Measurements from ENCODE around the gene NKX1-2. TPM values are rescaled to one million over a fixed set of nuclear protein-coding genes. Genes with fewer than 3 reads are reported as not detected.
A peak's percentile ranks its signal among the peaks of the same experiment; 100 is the strongest.

The NKX1-2 gene
- total RNA-seq, 1 experiment from 2014 or later, result not detected

- no peak for DNase-seq (ENCODE audit: low read depth)
Measured at GRCh38 chr10:124415210-124415609, 34.6 kb downstream of the NKX1-2 start.

DNA sequence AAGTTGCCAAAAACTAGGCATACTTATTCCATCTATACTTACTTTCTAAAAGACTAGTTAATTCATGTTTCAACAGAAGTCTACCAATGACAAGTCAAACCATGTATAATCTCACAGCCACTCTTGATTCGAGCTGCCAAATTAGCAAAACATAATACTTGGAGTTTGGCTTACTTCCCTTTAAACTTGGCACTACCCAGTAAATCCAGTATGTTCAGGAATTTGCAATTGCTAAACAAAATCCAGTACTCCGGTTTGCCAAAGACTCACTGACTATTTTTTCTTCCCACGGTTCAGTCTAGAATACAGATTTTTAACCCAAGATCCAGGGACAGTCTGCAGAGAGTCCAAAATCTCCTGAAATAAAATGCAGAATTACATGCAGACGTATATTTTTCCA is 35.8 kb downstream of the NKX1-2 start:
- no peak for DNase-seq (ENCODE audit: low read depth)

DNA sequence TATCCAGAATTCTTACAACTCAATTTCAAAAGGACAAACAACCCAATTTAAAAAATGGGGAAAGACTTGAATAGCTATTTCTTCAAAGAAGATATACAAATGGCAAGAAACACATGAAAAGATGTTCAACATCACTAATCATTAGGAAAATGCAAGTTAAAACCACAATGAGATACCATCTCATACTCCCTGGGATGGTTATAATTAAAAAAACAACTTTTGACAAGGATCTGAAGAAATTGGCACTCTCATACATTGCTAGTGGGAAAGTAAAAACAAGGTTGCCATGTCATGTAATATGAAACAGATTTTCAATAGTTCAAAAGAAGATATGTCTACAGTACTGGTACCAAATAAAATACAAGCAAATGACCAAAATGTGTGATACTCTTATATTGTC is 40.1 kb downstream of the NKX1-2 start:
- DNase-seq (ENCODE audit: low read depth), result peak; percentile 8

DNA sequence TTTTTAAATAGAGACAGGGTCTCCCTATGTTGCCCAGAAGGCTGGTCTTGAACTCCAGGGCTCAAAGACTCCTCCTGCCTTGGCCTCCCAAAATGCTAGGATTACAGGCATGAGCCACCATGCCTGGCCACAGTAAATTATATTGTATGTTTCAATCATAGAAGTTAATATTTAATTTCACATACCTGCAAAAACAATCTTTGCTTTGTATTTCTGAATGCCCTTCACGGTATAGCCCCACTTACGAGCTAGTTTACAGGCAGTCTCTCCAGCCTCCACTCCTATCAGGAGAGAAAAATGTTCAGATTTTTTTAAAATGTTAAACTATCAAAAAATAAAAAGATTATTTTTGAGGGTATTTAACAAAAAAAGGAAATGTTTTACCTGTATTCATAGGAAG is 41.5 kb downstream of the NKX1-2 start:
- DNase-seq (ENCODE audit: low read depth), result no peak

- DNase-seq (ENCODE audit: low read depth), result no peak
Measured at GRCh38 chr10:124407456-124407855, 42.4 kb downstream of the NKX1-2 start.

GRCh38 chr10:124403548-124403947 is 46.3 kb downstream of the NKX1-2 start:
- peak; percentile 80 for DNase-seq (ENCODE audit: low read depth)

DNA sequence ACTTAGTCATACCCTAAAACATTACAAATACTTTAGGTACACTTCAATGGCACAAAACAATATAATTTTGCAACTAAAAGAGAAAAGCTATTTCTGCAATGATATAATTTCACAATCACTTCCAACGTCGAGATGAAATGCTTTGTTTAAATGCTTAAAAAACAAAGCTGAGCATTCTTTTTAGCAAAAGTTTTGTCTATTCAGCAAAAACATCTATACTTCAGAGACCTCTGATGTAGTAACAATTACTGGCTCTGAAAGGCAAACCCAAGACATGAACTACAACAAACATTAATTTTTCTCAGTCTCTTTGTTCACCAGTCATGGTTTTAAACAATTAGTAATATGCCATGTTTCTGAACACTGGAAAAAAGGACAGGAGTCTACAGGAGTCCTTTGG is 47.6 kb downstream of the NKX1-2 start:
- no peak for DNase-seq (ENCODE audit: low read depth)

- DNase-seq (ENCODE audit: low read depth), result no peak
Measured at GRCh38 chr10:124401633-124402032, 48.2 kb downstream of the NKX1-2 start.

Other genes starting within 250 kb of the NKX1-2 start
- 167 and 187 TPM in 2 replicates for gene OAT, start 31.1 kb downstream of the NKX1-2 start, total RNA-seq (2014; rRNA removed; shearing (Covaris generic))
- 9.4 and 16.9 TPM in 2 replicates for gene LHPP, start 11.8 kb upstream of the NKX1-2 start, total RNA-seq (2014; rRNA removed; shearing (Covaris generic))

Data from RPMI7951 (cell line).